KG1 (cell line): ENCODE results near the gene H3-3A.
"Not testable (repeated sequence)": the region's sequence is repeated elsewhere in the genome, so short reads cannot be mapped to it uniquely, and the experiment has no call there.

Experiments
- DNase-seq: peaks from one replicate; lab custom pipeline; 2025; lab: John Stamatoyannopoulos, UW

The H3-3A gene

GRCh38 chr1:226085675-226086285 is 23.3 kb downstream of the H3-3A start:
- DNase-seq, result no peak

- no peak for DNase-seq
These were observed 24.3 kb downstream of the H3-3A start for GRCh38 chr1:226086776-226087175.

GRCh38 chr1:226091461-226091860 is 28.9 kb downstream of the H3-3A start:
- DNase-seq, result no peak

GRCh38 chr1:226092048-226092820 is 29.7 kb downstream of the H3-3A start:
- not testable (repeated sequence) for DNase-seq

- no peak for DNase-seq
These were observed 30.4 kb downstream of the H3-3A start for GRCh38 chr1:226092965-226093364.

- DNase-seq, result no peak
These were observed 31.1 kb downstream of the H3-3A start for GRCh38 chr1:226093621-226094020.

- DNase-seq, result no peak
These were observed 31.9 kb downstream of the H3-3A start for GRCh38 chr1:226094451-226094850.

GRCh38 chr1:226095286-226095685 is 32.8 kb downstream of the H3-3A start:
- no peak for DNase-seq

- no peak for DNase-seq
These were observed 35.5 kb downstream of the H3-3A start for GRCh38 chr1:226097866-226098625.

GRCh38 chr1:226098870-226099835 is 36.6 kb downstream of the H3-3A start:
- no peak for DNase-seq

GRCh38 chr1:226100436-226101391 is 38.2 kb downstream of the H3-3A start:
- DNase-seq, result no peak

GRCh38 chr1:226104671-226105121 is 42.2 kb downstream of the H3-3A start:
- no peak for DNase-seq

- DNase-seq, result no peak
These were observed 45.2 kb downstream of the H3-3A start for GRCh38 chr1:226107471-226108460.

- no peak for DNase-seq
These were observed 46.7 kb downstream of the H3-3A start for GRCh38 chr1:226108935-226109828.

- peak; percentile 59 for DNase-seq
These were observed 47.3 kb downstream of the H3-3A start for GRCh38 chr1:226109829-226110248.

GRCh38 chr1:226110249-226111097 is 48.0 kb downstream of the H3-3A start:
- DNase-seq, result peak; percentile 59
